Measurements from ENCODE around the gene BOLA1. TPM values are rescaled to one million over a fixed set of nuclear protein-coding genes. Genes with fewer than 3 reads are reported as not detected.
"Not testable (repeated sequence)": the region's sequence is repeated elsewhere in the genome, so short reads cannot be mapped to it uniquely, and the experiment has no call there.

The BOLA1 gene
- polyA plus RNA-seq, 1 donor: 11.7 TPM

DNA sequence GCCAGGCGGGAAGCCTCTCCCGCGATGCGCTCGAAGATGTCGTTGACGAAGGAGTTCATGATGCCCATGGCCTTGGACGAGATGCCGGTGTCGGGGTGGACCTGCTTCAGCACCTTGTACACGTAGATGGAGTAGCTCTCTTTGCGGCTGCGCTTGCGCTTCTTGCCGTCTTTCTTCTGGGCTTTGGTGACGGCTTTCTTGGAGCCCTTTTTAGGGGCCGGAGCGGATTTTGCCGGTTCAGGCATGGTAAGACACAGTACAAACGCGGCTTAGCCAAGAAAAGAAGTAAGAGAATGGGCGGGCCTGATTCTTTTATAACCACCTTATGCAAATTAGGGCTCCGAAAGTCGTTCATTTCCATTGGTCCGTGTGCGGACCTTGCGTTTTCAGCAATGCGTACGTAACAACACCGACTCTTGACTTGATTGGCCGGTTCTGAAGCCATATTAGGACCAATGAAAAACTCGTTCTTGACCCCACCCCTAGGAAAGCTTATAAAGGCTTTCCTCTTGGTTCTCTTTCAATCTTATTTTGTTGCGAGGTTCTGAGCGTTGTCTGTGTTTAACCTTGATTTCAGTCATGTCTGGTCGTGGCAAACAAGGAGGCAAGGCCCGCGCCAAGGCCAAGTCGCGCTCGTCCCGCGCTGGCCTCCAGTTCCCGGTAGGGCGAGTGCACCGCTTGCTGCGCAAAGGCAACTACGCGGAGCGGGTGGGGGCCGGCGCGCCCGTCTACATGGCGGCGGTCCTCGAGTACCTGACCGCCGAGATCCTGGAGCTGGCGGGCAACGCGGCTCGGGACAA lies 12.8 kb upstream of the BOLA1 start:
- peak; percentile 99 for DNase-seq (ENCODE audit: low read depth)

DNA sequence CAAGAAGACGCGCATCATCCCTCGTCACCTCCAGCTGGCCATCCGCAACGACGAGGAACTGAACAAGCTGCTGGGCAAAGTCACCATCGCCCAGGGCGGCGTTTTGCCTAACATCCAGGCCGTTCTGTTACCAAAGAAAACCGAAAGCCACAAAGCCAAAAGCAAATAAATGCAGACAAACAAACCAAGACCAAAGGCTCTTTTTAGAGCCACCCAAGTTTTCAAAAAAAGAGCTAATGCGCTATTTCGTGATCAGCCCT lies 12.2 kb upstream of the BOLA1 start:
- not testable (repeated sequence) for DNase-seq (ENCODE audit: low read depth)

DNA sequence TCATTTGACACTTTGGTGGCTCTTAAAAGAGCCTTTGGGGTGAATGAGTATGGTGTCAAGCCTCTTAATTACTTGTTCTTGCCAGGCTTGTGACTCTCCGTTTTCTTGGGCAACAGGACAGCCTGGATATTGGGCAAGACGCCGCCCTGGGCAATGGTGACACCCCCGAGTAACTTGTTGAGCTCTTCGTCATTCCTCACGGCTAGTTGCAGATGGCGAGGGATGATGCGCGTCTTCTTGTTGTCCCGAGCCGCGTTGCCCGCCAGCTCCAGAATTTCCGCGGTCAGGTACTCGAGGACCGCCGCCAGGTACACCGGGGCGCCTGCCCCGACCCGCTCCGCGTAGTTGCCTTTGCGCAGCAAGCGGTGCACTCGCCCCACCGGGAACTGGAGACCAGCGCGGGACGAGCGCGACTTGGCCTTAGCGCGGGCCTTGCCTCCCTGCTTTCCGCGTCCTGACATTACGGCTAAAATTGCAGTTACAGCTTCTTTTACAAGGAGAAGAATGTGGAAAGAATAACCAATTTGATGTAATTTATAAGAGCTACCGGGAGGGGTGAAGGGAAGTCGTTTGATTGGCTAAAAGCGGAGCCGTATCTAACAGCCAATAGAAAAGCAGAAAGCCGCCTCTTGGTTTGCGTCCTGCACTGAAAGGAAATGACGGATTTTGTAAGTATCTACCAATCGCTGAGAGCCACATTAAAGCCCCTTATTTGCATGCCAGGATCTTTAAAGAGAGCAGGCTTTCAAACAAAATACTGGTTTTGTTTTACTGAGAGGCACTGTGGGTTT lies 11.7 kb upstream of the BOLA1 start:
- peak; percentile 98 for DNase-seq (ENCODE audit: low read depth)

DNA sequence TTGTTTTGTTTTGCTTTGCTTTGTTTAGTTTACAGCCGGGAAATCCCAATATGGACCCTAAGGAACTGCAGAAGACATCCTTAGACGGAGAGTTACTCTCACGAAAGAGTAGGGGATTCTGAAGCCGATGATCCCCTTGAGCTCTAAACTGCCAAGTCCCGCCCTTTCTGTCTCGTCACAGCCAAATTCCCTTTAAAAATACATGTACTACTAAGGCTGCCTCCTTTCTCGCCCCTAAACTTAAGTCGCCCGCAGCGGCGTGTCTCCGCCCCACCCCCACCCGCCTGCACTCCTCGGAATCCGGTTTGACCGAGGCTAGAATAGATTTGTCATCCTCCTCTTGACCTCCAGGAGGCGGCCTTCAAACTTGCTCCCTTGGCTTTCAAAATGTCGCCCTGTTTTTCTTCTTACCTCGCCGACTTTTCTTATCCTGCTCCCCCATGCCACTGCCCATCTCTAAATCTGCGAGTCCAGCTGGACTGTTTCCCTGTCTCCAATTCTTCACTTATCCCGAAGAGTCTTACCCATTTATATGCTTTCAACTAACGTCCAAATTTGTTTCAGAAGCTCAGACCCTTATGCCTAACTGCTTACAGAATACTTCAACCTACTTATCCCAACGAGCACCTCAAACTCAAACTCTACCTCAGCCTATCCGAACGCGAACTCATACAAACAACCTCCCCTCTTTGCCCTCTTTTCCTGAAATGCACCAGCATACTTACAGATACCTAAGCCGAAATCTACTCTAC lies 10.9 kb upstream of the BOLA1 start:
- DNase-seq (ENCODE audit: low read depth): peak; percentile 78

DNA sequence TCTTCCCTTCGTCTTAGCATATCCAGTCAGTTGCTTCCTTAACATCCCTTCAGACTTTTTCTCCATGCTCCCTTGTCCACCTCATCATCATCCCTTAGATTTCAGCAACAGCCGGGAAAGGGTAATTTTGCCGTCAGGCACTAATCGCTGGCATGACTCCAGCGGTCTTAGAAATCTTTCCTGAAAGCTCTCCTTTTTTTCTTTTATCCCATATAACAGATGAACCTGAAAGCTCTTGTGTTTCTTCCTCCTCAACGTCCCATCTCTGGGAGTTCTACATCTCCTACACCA lies 10.4 kb upstream of the BOLA1 start:
- peak; percentile 22 for DNase-seq (ENCODE audit: low read depth)

DNA sequence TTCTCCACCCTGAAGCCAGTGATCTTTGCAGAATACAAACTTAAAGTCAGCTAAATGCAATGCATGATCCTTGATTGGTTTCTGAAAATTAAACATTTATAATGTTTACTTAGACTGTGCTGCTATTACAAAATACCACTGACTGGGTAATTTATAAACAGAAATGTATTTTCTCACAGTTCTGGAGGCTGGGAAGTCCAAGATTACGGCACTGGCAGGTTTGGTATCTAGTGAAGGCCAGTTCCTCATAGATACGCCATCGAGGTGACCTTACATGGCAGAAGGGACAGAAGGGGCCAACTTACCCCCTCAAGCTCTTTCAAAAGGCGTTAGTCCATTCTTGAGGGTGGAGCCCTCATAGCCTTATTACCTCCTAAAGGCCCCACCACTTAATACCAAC lies 2.8 kb upstream of the BOLA1 start:
- no peak for DNase-seq (ENCODE audit: low read depth)

DNA sequence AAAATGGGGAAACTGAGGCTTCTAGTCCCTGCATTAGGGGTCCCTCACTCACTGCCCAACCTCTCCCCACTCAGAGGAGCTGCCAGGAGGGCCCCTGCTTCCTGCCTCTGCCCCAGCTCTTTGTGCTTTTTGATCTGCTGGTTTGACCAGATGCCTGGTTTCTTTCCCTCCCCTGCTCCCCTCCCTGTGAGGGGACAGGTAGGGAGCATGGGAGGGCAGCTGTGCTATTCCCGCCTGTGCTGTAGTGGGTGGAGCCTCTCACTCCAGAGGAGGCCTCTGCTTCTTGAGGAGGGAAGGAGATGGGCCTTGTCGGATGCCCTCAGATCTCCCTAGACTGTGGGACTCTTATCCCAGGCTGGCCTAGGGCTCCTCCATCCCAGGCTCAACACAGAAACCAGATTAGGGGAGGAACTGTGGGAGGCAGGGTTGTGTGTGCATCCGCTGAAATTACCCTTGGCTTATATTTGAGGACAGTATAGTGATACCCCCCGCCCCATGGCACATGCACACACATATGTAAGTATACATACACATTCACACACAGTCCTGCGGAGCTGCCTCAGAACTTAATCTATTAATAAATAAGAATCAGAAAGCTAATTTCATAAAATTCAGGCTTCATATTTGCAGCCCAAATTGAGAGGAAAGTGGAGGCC lies 4.6 kb downstream of the BOLA1 start:
- no peak for DNase-seq (ENCODE audit: low read depth)

DNA sequence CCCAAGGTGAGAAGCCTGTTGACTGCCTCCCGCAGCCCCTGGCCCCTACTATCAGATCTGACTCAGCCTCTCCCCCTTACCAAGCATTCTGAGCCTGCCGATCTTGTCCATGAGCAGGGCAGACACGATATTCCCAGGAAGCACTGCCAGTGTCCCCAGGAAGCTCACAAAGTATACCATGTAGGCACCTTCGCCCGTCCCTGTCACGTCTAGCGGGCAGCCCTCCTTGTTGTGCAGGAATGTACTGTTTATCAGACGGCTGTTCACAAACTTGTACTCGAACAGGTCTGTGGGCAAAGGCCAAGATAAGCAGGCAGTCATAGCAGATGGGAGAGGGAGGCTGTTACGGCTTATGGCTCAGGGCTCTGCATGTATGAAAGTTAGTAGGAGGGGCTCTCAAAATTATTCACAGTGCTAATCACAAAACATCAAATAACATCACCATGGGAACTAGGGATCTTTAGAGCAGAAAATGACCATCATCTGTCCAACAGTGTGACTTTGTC lies 7.3 kb downstream of the BOLA1 start:
- DNase-seq (ENCODE audit: low read depth): no peak

DNA sequence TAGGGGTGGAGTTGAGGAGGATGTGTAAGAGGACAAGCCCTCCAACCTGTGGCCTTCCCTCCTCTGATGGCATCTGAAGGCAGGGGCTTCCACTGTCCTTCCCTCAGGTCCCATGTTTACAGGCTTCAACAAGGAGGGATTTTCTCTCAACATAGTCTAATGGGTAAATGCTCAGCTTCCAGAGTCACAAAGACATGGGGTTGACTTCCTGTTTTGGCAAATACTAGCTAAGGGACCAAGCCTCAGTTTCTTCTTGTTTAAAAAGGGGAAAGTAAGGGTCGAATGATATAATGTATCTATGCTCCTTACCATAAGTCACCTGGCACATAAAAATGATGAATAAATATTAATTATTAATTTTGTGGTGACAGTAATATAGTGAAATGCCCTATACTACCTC lies 15.2 kb downstream of the BOLA1 start:
- no peak for DNase-seq (ENCODE audit: low read depth)

DNA sequence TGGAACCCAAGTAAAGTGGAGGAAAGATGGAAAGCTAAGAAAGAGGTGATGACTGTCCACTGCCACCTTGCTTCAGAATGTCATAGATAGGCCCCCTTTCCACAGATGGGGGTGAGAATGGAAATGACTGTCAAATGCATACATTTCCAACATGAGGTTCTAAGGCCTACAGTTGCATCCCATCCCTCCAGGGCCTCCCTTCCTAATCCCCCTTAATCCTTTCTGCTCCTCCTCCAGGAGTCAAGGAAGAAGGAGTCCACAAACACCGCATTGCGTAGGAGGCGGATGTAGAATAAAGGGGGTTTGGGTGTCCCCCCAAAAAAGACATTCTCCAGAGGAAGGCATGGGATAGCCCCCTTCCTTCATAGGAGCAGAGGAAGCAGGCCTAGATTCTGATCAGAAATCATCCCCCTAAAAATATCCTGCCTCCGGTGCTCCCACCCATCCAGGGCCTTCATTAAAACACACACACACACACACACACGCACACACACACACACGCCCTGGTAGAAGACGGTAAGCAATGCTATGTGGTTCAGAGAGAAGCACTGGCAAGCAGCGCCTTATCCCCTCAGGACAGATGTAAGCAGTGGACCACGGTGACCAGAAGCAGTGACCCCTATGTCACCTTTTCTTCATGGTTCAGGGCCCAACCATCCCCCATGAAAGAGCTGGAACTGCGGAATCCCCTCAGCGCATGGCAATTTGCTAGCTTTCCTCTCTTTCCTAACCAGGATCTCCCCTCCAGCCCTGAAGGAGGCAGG lies 16.2 kb downstream of the BOLA1 start:
- no peak for DNase-seq (ENCODE audit: low read depth)

DNA sequence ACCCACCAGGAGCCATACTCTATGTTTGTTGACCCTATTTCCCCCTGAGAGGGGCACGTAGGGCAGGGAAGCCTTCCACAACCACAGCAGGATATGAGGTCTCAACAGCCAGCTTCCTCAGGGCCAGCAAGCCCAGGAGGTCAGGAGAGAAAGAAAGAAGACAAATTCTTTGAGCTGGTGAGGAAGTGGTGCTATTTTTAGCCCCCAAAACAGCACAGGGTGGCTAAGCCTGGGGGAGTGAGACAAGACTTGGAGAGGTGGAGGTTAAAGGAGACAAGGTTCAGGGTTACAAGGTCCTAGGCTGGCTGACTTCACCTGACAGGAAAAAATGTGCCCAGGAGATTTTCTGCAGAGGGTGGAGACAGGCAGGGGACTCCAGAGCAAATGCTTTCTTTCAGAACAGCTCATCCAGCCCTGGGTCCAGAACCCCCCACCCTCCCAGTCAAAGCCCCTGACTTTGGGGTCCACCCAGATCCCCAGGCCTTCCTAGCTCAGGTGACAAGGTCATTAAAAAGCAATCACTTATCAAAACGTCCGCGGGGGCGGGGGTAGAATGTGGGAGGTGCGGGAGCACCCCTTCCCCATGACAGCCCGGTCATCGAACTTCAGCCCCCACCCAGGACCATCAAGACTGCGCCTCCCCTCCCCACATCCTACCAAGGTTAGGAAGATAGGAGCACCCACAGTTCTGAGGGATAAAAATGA lies 17.0 kb downstream of the BOLA1 start:
- no peak for DNase-seq (ENCODE audit: low read depth)

DNA sequence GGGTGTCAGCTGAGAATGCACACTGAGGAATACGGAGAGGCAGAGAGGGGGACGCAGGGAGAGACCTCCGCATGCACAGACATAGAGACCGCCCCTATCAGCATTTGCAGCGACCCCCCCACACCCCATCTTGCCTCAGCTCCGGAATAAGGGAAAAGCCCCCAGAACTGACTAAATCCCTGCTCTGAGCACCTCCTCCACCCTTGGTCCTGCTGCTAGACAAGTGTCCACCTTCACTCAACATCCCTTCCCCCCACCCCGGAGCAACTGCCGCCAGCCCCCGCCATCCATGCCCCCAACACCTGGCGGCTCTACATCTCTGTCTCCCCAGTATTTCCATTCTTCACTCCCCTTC lies 17.5 kb downstream of the BOLA1 start:
- DNase-seq (ENCODE audit: low read depth): no peak

DNA sequence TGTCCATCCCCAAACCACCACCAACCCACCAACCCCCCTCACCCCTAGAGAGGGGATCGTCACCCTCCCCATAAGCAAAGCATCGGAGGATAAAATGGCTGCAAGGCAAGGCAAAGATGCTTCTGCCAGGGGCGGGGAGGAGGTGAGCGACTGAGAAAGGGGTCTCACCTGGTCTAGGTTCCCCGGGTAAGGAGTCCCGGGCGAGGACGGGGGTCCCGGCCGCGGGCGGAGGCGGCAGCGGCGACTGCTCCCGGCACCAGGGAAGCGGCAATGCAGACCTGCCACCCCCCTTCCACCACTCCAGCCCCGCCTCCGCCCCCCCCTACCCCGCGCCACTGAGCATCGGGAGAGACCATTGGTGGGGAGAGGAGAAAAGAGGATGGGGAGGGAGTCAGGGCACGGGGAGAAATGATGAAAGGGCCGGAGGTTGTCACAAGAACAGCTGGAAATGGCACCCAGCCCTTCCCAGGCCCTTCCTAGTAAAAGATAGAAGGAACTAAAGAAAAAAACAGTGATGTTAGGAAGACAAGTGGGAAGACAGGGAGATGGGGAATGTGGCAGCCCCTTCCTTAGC lies 18.3 kb downstream of the BOLA1 start, which contains the start of gene SV2A:
Gene SV2A (minus strand): TSS at position 274 of the 574 bp plus-strand sequence. CDS start 4,004 bp downstream, outside the sequence.
- no peak for DNase-seq (ENCODE audit: low read depth)

DNA sequence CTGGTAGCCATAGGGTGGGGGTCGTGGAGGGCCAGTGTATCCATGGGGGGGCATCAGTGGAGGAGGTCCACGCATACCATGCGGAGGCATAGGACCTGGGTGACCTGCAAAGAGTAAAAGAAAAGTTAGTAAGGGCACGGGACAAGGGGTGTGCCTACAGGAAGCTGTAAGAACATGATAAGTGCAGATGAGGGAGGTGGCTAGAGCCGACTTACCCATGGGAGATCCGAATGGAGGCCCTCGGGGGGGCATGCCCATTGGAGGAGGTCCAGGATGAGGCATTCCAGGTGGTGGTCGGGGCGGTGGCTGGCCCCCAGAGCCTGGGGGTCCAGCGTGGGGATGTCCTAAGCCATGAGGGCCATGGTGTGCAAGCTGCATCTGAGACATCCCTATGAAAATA lies 24.3 kb downstream of the BOLA1 start:
- DNase-seq (ENCODE audit: low read depth): no peak

DNA sequence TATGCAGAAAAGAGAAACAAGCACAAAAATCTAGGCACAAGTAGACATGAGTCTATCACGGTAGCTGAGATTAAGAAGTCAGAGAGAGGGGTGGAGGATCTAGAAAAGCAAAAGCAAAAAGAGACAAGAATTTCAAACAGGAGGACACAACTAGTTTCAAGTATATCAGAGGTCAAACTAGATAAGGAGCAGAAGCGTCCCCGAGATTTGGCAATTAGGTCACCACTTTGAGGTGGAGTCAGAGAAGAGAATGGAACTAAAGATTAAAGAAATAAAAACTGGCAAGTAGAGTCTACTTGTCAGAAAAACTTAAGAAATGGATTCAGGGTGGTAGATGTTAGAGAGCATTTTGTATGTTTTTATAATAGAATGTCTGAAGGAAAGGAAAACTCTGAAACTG lies 26.0 kb downstream of the BOLA1 start:
- DNase-seq (ENCODE audit: low read depth): no peak

DNA sequence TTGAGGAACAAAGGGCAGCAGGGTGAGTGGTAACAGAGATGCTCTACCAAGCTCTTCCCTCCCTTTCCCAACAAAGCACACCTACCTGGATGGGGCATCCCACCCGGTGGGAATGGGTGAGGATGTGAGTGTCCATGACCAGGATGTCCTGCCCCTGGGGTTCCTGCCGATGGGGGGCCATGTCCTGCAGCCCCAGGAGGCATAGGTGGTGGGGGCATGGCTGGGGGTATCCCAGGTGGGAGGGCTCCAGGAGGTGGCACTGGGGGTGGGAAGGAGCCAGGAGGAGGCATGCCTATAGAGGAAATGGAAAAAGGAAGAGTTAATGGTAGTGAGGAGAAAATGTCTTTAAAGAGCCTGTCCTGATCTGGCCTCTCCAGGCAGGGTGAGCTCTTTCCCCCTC lies 26.4 kb downstream of the BOLA1 start:
- no peak for DNase-seq (ENCODE audit: low read depth)

DNA sequence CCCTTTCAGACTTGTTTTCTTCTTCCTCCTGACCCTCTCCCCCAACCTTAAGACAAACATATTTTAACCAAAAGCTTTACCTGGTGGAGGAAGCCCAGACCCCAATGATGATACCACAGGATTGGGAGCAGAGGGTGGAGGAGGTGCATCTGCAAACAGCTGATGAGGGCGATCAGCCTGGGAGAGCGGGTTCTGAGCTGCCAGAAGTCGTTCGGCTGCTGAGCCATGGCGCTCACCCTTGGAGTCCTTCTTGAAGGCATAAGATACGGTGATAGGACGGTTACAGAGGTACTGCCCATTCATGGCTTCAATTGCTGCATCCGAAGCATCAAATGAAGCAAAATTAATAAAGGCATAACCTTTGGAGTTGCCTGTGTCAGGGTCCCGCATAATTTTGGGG lies 26.9 kb downstream of the BOLA1 start:
- no peak for DNase-seq (ENCODE audit: low read depth)

DNA sequence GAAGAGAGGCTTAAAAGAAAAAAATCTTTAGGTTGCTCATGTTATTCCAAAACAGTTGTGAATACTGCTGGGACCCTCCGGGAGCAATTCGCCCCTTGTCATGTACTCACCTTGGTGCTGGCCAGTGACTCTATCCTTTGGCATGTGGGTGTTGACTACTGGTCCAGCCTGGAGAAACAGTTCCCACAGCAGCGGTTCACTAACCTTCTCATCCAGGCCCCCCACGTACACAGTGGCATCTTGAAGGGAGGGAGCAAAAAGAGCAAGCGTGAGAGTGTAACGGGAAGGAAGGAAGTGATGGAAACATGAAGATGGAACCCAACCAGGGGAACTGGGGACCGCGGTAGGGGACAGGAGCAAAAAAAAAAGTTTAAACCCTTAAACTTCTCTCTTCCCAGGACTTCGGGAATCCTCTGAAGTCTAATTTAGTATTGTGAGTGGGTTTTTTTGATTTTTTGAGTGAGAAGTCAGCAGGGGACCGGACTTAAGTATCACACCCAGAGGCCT lies 27.7 kb downstream of the BOLA1 start:
- DNase-seq (ENCODE audit: low read depth): no peak

DNA sequence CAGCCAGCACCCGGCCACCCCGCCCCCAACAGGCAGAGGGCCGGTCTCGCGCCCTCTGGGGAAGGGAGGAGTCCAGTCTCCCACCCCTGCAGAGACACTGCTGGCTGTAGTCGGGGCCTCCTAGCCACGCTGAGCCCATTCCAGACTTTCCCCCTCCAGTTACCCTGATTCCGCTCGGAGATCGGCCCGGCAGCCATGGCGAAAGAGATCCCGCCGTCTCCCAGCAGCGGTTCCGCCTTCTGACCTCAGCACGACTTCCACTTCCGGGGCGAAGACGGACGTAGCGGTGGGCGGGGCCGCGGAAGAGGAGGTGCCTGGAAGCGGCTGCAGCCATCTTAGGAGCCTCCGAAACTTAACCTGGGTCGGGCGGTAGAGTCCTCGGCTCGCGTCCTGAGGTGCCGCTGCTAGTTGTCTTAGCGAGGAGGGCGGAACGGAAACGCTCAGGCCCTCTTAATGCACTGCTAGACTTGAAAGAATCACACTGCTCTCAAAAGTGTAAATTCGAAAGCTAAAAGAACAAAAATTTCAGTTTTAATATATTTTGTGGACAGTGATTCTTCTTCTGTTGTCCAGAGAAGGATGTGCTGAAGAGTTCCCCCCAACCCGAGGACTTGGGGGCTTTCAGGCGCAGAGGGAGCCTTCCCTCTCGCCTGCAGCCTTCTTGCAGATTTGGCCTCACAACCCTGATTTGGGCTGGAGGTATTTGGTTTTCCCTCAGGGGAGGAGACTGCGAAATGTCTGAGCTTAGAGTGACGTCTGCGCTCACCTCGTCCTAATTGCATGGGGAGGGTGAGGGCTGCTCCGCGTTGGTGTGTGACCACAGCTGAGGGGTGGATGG lies 28.4 kb downstream of the BOLA1 start, which contains the start of gene SF3B4:
Gene SF3B4 (minus strand): TSS at position 241 of the 838 bp plus-strand sequence. CDS start 44 bp downstream, at position 197.
- DNase-seq (ENCODE audit: low read depth): peak; percentile 88

Data from forelimb muscle (tissue), 1 donor.